ENCODE measurements around the gene ENTREP3.

The ENTREP3 gene

DNA sequence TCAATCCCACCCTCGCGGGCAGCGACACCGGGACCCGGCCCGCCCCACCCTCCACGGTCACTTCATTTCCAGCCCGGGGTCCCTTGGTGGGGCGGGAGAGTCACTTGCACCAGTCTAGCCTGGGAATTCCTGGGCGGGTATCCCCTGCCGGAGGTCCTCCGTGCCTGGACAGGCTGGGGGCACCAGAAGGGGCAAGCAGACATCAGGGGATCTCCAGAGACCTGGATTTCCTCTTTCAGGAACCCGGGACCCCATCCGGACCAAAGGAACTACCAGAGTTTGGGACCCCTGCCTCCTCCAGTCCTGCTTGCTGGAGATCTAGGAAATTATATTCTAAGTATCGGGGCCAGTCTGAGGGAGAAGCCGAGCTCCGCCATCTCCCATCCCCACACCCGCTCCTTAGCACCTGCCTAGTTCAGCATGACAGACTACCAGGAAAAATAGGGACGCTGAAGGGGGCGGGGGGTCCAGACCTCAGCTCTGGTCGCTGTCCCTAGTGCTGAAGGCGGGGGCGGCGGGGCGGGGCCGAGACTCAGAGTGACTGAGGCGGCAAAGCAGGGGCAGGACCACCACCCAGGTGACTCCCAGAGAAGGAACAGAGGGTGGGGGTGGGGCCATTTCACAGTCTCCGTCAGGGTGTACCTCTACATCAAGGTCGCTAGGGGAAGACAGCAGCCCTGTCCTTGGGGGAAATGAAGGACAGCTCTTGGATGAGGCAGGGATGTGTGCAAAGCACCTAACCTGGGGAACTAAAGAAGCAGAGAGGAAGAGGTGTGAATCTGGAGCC, 22.8 kb upstream of the ENTREP3 start:
- peak; percentile 81 for DNase-seq

DNA sequence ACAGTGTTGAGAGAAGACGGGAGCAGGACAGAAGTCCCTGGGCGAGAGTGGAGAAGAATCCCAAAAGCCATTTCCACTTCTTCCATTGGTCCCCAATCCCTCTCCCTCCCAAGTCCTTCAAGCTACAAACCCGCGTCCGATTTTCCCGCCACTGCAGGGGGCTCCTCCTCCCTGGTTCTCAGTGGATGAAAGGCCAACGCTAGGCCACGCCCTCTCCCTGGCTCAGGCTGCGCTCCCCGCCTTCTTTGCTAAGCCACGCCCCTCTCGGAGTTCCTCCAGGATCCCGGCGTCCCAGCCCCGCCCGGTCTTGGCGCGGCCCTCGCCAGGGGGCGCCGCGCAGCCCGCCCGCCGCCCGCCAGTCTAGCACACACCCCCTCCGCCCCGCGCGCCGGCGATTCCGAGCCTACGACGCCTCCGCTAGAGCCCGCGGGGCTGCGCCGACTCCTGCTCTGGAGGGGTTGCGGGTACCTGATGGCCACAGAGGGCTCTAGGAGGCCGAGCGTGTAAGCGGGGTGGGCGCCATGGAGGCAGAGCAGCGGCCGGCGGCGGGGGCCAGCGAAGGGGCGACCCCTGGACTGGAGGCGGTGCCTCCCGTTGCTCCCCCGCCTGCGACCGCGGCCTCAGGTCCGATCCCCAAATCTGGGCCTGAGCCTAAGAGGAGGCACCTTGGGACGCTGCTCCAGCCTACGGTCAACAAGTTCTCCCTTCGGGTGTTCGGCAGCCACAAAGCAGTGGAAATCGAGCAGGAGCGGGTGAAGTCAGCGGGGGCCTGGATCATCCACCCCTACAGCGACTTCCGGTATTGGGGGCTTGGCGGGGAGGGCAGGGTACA, 22.0 kb upstream of the ENTREP3 start, which contains the start of gene HCN3:
HCN3 (plus strand) TSS at position 394 of the 832 bp plus-strand sequence; CDS start at position 522, 128 bp downstream.
- DNase-seq: peak; percentile 96

DNA sequence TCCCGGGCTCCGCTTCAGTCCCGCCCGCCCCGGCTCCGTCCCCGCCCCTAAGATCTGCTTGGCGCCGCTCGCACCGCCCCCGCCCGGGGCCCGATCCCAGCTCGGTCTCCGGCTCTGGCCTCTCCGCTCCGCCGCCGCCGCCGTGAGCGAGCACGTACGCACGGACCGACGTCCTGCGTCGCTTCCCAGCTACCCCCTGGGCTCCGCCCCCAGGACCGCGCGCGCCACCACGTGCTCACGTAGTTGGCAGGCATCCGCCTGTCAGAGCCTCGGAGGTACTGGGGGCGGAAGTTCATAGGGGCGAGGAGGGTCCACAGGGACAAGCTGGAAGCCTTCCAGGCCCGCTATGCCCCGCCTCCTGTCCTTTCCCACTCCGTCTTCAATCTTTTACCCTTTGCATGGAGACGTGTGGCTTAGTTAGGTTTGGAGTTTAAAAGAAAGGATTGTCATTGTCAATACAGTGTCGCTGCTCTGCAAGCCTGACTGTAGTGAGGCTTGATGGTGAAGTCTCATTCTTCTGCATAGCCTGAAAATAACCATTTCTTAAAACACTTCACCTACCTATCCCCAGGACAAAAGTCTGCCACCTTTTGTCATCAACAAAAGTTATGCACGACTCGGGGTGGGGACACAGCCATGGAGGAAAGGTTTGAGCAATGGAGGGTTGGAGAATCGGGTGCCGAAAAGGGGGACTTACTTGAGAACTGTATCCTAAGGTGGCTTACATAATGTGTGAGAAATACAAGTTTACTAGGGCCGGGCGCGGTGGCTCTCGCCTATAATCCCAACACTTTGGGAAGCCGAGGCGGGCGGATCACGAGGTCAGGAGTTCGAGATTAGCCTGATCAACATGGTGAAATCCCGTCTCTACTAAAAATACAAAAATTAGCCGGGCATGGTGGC, 18.3 kb upstream of the ENTREP3 start, which contains the start of gene CLK2:
CLK2 (minus strand) TSS at position 162 of the 903 bp plus-strand sequence. CDS start 2,527 bp downstream, outside the sequence.
- peak; percentile 93 for DNase-seq

DNA sequence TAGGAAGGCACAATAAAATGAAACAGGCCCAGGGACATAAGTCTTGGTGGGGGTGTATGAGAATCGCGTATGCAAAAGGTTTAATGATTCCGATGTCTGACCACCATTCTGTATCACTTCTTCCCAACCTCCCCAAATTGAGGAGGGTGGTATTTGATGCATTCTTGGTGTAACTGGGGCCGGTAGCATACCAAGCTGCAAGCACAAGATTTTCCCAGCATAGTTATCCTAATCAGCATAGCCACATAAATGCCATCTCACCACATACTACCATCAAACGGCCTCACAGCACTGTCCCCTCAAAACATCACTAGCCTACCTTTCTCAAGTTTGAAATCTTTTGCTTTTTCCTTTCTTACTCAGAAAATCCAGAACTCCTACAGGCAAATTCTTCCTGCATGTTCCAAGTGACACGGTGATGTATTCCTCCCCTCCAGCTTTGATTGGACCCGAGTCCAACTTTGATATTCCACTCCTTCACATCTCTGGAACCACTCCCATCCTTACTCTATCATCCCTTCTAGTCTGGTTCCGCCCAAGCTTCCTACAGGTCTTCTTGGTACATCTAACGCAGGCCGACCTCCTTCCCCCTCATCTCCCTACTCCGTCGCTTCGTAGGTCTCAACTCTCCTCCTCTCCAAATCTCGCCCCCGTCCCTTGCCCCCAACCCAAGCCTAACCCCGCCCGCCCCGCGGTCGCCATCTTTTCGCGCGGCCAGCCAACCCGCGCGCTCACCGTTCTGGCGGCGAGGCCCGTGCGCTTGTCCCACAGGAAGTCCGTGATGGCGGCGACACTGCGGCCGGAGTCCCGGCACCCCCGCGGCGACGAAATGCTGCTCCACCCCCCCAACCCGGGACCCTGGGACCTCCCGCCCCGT, 17.4 kb upstream of the ENTREP3 start:
- no peak for DNase-seq

DNA sequence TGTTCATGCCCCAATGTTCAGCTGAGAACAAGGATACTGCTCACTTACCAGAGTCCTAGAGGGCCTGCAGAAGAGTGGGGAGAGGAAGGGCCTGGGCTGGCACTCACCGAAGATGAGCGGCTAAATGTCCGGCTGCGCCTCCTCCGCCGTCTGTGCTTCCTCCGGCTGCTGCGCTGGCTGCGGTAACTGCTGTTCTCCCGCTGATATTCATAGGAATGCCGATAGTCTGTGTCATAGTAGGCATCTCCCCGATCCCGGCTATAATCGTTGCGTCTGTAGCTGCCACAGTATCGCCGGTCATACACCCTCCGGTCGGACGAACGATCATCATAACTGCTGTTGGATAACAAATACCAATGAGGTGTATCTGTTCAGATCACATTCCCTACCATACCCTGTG, 14.1 kb upstream of the ENTREP3 start:
- DNase-seq: no peak

DNA sequence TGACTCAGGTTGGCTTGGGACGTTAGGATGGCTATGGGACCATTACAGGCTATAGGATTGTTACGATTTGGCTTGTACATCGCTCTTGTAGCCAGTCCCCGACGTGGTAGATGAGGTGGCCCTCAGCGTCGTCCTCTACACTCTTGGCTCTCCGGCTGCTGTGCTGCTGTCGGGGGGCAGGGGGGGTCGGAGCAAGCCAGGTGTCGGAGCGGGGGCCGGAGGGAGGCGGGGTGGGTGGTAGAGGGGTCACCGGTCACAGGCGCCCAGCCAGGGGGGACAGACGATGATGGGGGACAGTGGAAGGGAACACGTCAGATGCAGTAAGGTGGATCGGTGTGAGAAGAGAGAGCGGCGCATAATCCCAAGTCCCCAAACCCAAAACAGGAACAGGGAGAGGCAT, 13.3 kb upstream of the ENTREP3 start:
- no peak for DNase-seq

DNA sequence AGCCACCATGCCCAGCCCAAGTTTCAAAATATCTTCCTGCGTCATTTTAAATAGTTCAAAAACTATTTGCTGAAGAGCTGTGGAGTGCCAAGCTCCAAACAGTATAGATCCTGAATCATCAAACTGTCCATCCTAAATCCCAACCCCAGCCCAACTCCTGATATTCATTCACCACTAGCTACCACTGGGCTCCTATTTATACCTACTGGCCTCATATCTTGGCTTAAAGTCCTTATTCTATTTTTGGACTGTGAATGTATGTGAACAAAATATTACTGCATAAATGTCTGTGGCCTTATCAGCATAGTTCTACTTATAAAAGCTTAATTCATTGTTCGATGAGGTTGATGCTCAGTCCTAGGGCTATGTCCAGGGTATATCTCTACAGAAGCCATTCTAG, 12.1 kb upstream of the ENTREP3 start:
- no peak for DNase-seq

DNA sequence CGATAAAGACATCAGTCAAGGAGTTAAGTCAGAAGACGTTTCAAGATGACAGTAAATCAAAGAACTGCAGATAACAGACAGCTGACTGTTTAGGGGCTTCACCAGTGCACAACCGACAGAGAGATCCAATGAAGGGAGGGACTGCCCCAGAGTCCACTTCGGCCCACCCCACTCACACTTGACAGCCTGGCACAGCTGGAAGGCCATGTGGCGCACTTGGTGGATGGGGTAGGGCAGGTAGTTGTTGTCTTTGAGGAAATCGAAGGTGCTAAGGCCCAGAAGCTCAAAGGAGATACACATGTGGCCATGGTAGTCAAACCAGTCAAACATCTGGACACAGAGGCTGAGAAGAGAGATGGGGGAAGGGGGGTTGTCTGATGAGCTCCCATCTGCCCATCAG, 11.3 kb upstream of the ENTREP3 start:
- no peak for DNase-seq

DNA sequence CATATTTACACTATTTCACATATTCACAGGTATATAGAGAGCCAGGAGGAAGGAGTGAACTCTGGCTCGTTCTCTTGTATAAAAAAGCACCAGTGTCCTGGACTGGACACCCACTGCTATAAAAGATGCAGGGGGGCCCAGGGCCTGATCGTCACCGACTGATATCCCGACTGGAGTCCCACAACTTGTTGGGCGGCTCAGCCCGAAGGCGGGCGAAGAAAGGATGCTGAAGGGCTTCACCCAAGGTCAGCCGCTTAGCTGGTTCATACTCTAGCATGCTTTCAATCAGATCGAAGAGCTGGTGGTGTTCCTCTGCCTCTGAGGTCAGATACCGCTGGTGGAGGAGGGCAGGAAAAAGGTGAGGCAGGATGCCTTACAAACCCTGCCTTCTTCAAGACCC, 7.8 kb upstream of the ENTREP3 start:
- DNase-seq: no peak

DNA sequence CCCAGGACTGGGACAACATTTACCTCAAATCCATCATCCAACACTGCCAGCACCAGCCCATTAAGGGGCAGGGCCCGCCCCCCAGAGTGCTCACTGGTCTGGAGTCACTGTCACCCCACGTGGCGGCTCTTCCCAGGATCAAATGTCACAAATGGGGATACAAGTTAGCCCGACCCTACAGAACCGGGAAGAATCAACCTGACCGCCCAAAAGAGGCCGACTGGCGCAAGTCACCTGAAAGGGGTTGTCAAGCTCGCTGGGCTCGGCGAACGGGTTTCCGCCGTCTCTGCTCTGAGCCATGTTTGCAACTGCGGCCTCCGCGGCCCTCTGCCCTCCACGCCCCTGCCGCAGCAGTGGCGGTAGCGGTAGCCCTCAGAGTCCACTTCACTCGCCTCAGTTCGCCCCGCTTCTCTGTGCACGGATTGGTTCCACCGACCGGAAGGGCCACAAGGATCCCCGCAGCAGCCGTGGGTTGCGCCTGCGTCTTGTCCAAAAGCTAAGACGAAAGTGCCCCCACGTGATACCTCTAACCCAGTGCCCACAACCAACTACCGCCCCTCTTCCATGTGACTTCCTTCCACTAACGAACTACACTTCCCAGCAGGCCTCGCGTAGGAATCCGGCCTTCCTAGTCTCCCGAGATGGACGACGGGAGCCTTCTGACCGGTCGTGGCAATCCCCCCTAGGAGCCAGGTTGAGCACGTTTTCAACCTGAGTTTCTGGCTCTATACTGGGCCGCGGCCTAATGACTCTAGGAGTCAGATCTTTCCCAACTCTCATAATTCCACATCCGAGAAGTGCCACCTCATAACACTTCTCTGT, 6.8 kb upstream of the ENTREP3 start, which contains the start of gene SCAMP3:
SCAMP3 (minus strand) TSS at position 509 of the 822 bp plus-strand sequence; CDS start at position 300, 209 bp downstream.
- peak; percentile 93 for DNase-seq

DNA sequence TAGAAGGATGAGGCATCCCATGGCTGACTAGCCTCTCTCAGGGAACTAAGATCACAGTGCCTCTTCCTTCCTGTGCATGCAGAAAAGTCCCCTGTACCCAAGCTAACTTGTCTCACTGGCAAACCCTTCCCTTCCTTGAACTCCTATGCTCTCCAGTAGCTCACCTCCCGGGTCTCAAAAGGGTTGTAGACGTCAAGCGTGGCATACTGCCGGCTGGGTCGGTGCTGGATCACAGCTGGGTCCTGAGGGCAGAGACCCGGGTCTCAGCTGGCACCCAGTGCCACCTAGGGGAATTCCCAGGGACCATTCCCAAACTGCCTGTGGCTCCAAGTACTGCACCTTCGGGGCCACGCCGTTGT, 6.2 kb upstream of the ENTREP3 start:
- peak; percentile 34 for DNase-seq

DNA sequence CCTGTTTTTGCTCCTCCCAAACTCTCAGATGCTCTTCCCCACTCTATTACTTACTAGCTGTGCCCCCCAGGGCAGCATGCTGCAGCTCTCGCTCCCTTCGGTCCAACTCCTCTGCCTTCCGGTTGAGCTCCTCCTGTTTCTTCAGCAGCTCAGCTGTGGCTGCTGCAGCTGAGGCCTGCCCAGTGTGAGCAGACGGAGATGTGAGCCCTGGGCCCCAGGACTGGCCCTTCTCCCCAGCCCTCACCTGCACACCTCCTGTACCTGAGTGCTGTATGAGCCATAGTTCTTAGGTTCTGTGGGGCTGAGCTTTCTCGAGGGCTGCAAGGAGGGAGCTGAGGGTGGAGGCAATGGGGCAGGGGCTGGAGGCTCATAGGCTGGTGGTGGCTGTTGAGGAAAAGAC, 5.0 kb upstream of the ENTREP3 start:
- no peak for DNase-seq

DNA sequence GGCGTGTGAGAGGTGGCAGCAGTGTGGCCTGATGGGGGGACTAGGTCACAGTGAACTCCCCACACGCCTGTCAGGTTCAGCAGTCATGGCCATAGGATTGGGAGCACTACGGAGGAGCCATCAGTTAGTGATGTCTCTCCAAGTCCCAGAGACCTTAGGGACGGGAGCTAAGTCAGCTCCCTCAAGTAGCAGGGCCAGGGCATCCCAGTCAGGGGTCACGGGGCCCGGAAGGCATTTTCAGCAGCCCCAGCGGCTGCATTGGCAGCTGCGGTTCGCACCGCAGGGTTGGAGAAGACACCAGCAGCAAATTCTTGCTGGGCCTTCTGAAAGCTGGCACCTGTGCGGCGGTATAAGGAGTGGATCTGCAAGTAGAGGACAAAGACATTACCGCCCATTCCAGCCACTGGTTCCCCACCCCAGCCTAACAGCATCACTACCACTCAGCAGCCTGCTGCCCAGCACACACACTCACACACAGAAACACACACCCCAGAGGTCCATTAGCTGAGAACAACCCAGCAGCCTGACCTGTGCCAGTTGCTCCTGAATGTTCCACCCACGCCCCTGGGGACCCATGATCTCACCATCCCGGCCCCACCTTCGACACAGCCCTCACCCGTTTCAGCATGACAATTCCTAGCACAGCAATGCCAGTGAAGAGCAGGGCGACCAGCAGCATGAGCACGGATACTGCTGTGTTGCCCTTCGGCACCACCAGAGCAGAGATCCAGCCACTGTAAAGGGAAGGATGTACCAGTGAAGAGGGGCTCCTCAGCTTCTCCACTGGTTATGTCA, 972 bp upstream of the ENTREP3 start:
- DNase-seq: no peak

DNA sequence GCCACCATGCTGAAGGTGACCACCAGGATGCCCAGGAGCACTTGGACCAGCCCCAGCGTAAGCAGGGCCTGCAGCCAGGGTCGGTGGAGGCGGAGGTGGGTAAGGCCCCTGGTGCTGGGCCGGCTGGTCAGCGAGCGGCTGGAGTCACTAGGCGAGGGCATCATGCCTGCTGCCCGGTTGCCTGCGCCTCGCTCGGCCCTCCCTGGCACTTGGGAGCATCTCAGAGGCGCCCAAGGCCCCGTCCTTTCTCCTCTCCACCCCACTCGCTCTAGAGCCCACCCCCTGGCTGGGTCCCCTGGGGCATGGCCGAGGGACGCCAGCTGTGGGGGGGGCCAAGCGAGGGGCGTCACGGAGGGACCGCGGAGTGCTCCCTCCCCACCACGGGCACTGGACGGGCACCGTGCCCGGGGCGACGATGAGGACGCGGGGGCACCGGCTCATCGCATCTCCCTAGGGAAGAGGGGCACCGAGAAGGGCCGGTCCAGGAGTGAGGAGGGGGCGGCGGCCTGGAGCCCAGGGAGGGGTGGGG, 505 bp downstream of the ENTREP3 start:
- DNase-seq: no peak

DNA sequence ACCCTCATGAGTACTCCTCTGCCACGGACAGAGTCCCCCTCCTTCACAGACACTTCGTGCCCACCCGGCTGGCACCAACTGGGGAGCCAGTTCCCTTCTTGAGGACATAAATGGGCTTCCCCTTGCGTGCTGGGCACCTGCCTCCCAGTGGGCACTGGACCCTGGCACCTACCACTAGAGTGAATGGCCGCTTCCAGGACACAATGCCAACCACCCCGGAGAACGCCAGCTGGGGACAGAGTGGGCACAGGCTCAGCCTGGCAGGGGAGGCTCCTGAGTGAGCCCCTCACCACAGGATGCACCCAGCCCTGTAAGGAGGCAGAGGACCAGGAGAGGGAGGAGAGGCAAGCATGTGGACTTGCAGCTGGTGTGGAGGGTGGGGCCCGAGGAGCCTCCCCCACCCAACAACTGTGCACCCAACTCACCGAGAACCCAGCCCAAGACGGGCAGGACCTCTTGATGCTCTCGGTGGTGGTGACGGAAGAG, 1.0 kb downstream of the ENTREP3 start:
- DNase-seq: no peak

DNA sequence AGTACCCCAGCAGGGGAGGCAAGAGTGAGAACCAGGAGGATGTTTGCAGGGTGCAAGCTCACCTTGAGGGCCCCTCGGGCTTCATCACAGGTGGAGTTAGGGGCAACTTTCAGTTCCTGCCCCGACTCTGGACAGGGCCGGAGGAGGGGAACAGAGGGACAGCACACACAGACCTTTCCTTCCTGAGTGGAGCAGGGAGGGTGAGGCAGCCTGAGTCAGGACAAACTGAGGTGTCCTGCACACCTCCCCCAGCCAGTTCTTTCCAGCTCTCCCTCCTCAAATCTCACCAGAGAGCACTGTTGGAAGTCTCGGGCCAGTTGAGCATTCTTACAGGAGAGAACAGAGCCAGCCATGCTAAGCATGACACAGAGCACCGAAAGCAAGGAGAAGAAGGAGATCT, 1.5 kb downstream of the ENTREP3 start:
- DNase-seq: no peak

DNA sequence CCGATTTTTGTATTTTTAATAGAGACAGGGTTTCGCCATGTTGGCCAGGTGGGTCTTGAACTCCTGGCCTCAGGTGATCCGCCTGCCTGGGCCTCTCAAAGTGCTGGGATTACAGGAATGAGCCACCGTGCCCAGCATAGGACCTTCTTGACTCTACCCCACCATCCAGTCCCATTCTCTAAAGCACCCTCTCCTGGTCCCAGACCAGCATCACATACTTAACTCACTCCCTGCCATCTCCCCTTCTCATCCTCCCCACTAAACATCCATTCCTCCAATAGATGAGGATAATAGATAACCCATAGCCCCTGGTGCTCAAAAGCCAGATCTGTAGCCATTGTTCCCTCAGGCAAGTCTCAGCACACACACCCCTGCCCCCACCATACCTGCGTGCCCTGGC, 2.1 kb downstream of the ENTREP3 start:
- DNase-seq: no peak

DNA sequence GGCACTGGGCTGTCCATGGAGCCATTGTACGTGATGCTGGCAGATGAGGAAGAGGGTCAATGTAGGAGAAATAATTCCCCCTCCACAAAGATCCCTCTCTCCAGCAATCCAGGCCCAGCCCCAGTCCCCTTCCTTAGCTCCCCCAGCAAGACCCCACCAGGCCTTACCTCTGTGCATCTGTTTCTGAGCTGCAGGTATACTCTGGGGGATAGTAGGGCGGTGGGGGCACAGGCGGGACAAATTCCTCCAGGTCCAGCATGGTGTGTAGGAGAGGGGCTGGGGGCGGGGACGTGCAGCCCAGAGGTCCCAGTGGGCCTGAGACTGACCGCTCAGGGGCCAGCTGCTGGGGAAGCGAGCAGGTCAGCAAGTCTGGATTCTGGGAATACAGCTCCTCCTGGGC, 3.7 kb downstream of the ENTREP3 start:
- DNase-seq: no peak

DNA sequence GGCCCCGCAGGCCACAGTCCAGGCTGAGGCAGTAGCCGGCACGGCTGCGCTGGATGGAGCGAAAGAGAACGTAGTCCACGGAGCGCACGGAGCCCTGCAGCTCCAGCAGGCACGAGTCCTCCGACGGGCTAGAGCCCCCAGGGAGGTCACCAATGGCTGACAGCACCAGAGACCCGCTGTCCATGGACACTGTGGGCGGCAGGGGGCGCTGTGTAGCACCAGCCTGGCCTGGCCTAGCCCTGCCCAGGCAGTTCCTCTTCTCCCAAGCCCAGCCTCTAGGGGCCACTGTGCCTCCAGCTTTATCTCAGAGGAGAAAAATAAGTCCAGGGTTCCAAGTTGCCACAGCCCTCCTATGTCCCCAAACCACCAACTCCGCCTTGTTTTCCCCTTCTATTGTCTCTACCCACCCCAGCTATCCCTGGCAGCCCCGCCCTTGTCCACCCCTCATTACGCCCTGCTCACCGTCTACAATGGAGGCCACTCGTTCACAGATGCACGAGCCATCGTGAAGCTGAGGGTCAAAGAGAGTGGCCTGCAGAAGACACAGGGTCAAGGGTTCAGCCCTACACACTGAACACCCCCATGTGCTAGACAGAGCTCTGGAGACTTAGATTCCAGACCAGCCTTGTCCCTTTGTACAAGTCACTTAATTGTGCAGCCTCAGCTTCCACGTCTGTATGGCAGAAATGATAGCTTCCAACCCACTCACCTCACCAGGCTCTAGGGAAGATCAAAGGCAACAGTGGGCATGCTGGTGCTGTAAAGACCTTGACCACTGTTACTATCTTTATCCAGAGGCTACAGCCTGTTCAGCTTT, 4.4 kb downstream of the ENTREP3 start:
- DNase-seq: peak; percentile 95
